Measurements from ENCODE around the gene TSPAN10. TPM values are rescaled to one million over a fixed set of nuclear protein-coding genes. Genes with fewer than 3 reads are reported as not detected.

TSPAN10 gene
- total and polyA plus RNA-seq, 2 of the 8 experiments (the other 6 are each of a cell fraction or from before 2014, with no cell fraction given): 0.99 to 1.1 TPM

GRCh38 chr17:81609541-81610311, 27.3 kb upstream of the TSPAN10 start:
- peaks cover 0 to 14% of the 10 kb centered on the region in 2 experiments; a peak in 2 of 4 replicates for H3K79me2 ChIP-seq (ENCODE audit: control insufficient read depth in 1 of 2, insufficient read depth in 2 of 2, low read length in 2 of 2)
- POLR2A ChIA-PET (ENCODE audit: partially characterized antibody): no interaction called here
- no peak for TF ChIP-seq EGR1 (IDR thresholded peaks at IDR 0.05; ENCODE audit: borderline replicate concordance, low read depth, low read length)
- no peak for TF ChIP-seq CEBPB (IDR thresholded peaks at IDR 0.05; ENCODE audit: low read depth, low read length)
- no peak for TF ChIP-seq SP1 (IDR thresholded peaks at IDR 0.05; ENCODE audit: low read depth, low read length)
- TF ChIP-seq SUZ12 (IDR thresholded peaks at IDR 0.05; ENCODE audit: low read length): no peak
- TF ChIP-seq FOSL1 (IDR thresholded peaks at IDR 0.05; ENCODE audit: insufficient read depth, low read depth, low read length): no peak
- TF ChIP-seq CTCF (IDR thresholded peaks at IDR 0.05; ENCODE audit: control extremely low read depth in 1 of 3, insufficient read depth in 1 of 3, low read depth in 1 of 3, low read length in 3 of 3): no peak
- TF ChIP-seq BACH1 (IDR thresholded peaks at IDR 0.05; ENCODE audit: low read length): no peak
- TF ChIP-seq TCF12 (IDR thresholded peaks at IDR 0.05; ENCODE audit: low read depth, low read length): no peak
- no peak for TF ChIP-seq TEAD4 (IDR thresholded peaks at IDR 0.05; ENCODE audit: low read depth, low read length)
- TF ChIP-seq CREB1 (IDR thresholded peaks at IDR 0.05): no peak
- TF ChIP-seq SRF (IDR thresholded peaks at IDR 0.05; ENCODE audit: low read depth, low read length): no peak
- TF ChIP-seq PHF8 (conservative IDR thresholded peaks at IDR 0.05; ENCODE audit: low read depth, low read length): no peak

More at GRCh38 chr17:81609541-81610311, 27.3 kb upstream of the TSPAN10 start:
- H3K36me3 ChIP-seq (ENCODE audit: control insufficient read depth in 2 of 4, insufficient read depth in 4 of 4, low read length in 3 of 4): peaks cover 11 to 44% (median 35%) of the 10 kb centered on the region in 4 experiments
- FAIRE-seq: no peak
- no peaks in the 10 kb centered on the region for H3K23me2 ChIP-seq (ENCODE audit: low read depth, low read length)
- peaks cover 3 to 17% of the 10 kb centered on the region in 2 experiments for H4K20me1 ChIP-seq (replicated peaks in 1 of 2; ENCODE audit: control insufficient read depth in 1 of 2, insufficient read depth in 2 of 2, low read length in 2 of 2)
- no peak overlapping the region for H2BK12ac ChIP-seq (ENCODE audit: low read depth, low read length)
- H3K4me3 ChIP-seq (ENCODE audit: extremely low read depth in 1 of 4, insufficient read depth in 2 of 4, low read depth in 3 of 4, low read length in 4 of 4): no peak overlapping the region
- no peaks in the 10 kb centered on the region for H3K4me1 ChIP-seq (replicated peaks in 1 of 4; ENCODE audit: control insufficient read depth in 3 of 4, insufficient read depth in 4 of 4, low read length in 3 of 4)
- no peak overlapping the region for H3K18ac ChIP-seq (ENCODE audit: extremely low read depth, low read length)
- H4K91ac ChIP-seq (replicated peaks; ENCODE audit: insufficient read length, low read length): no peak overlapping the region
- H2AFZ ChIP-seq (ENCODE audit: low read length): no peak overlapping the region
- DNase-seq (ENCODE audit: low read depth in 1 of 2, low spot score in 2 of 2): no peak
- H3K14ac ChIP-seq (ENCODE audit: insufficient read length): no peak overlapping the region
- H2BK5ac ChIP-seq (ENCODE audit: low read depth, low read length): no peak overlapping the region
- no peak overlapping the region for H3K4me2 ChIP-seq (ENCODE audit: insufficient read depth in 1 of 2, low read depth in 2 of 2, low read length in 2 of 2)
- no peak overlapping the region for H2BK120ac ChIP-seq (replicated peaks; ENCODE audit: low read depth, low read length)
- H3K27me3 ChIP-seq (replicated peaks in 1 of 4; ENCODE audit: control insufficient read depth in 3 of 4, extremely low read depth in 1 of 4, insufficient read depth in 3 of 4, low read length in 3 of 4): no peaks in the 10 kb centered on the region
- no peak overlapping the region for H2BK15ac ChIP-seq (ENCODE audit: low read length)
- no peak overlapping the region for H2BK20ac ChIP-seq (ENCODE audit: low read length)
- H4K5ac ChIP-seq (ENCODE audit: insufficient read length, low read depth, low read length): no peak overlapping the region
- no peak overlapping the region for H3K23ac ChIP-seq (ENCODE audit: insufficient read length)
- peaks cover 8% of the 10 kb centered on the region for H3K79me1 ChIP-seq (ENCODE audit: low read depth, low read length)
- H3K9me3 ChIP-seq (ENCODE audit: insufficient read depth in 2 of 2, low read depth in 1 of 2, low read length in 1 of 2): no peaks in the 10 kb centered on the region
- H4K8ac ChIP-seq (ENCODE audit: extremely low read depth, insufficient read depth, low read length): no peak overlapping the region
- CTCF ChIA-PET (ENCODE audit: partially characterized antibody): interaction anchor here (0.6 to 4.1 kb wide), 3 partner anchors 9 to 13 kb away, joined by 4 to 11 read pairs (median 5); no protein-coding TSS in a partner anchor
- no peak overlapping the region for H3K9ac ChIP-seq (replicated peaks in 1 of 4; ENCODE audit: extremely low read depth in 1 of 4, low read depth in 3 of 4, low read length in 3 of 4)
- 93% methylated on average over 19 of the region's 19 CpGs; no CpG with 5 or more reads in 1 of the 2 experiments for WGBS, 2 experiments (ENCODE audit: extremely low coverage in 1 of 2, insufficient coverage in 1 of 2, insufficient read length in 1 of 2, insufficient replicate concordance in 2 of 2, low coverage in 1 of 2, low lambda C conversion rate in 2 of 2, missing lambda C conversion rate in 1 of 2)
- H3K4ac ChIP-seq (replicated peaks; ENCODE audit: insufficient read length, low read depth, low read length): no peak overlapping the region
- no peak overlapping the region for H3K56ac ChIP-seq (replicated peaks; ENCODE audit: insufficient read length, low read depth, low read length)
- no peak overlapping the region for H3K27ac ChIP-seq (ENCODE audit: low read depth, low read length)
- no peak overlapping the region for H2AK5ac ChIP-seq (ENCODE audit: low read depth, low read length)

Measured in H1 (cell line).